ENCODE measurements around the gene PCMT1.

PCMT1 gene

GRCh38 chr6:149761438-149761837 lies 11.9 kb downstream of the PCMT1 start:
- no peak for FAIRE-seq
- no peak for TF ChIP-seq CTCF (IDR thresholded peaks at IDR 0.05; ENCODE audit: insufficient read depth, missing control alignments)
- no peak for DNase-seq (ENCODE audit: insufficient read length, low spot score)

GRCh38 chr6:149763866-149764265 lies 14.3 kb downstream of the PCMT1 start:
- FAIRE-seq (no peak), DNase-seq (ENCODE audit: insufficient read length, low spot score) (no peak)

GRCh38 chr6:149766156-149766769 lies 16.7 kb downstream of the PCMT1 start:
- peak; percentile 46 for FAIRE-seq
- TF ChIP-seq CTCF (IDR thresholded peaks at IDR 0.05; ENCODE audit: insufficient read depth, missing control alignments), result no peak
- DNase-seq (ENCODE audit: insufficient read length, low spot score), result no peak

More at GRCh38 chr6:149763866-149764265, 14.3 kb downstream of the PCMT1 start:
- no peak for TF ChIP-seq CTCF (IDR thresholded peaks at IDR 0.05; ENCODE audit: insufficient read depth, missing control alignments)

GRCh38 chr6:149769676-149770075 lies 20.1 kb downstream of the PCMT1 start:
- DNase-seq (ENCODE audit: insufficient read length, low spot score), result no peak

GRCh38 chr6:149771185-149771584 lies 21.6 kb downstream of the PCMT1 start:
- FAIRE-seq (no peak), DNase-seq (ENCODE audit: insufficient read length, low spot score) (no peak)
- no peak for TF ChIP-seq CTCF (IDR thresholded peaks at IDR 0.05; ENCODE audit: insufficient read depth, missing control alignments)

More at GRCh38 chr6:149769676-149770075, 20.1 kb downstream of the PCMT1 start:
- TF ChIP-seq CTCF (IDR thresholded peaks at IDR 0.05; ENCODE audit: insufficient read depth, missing control alignments), result no peak
- no peak for FAIRE-seq

- TF ChIP-seq CTCF (IDR thresholded peaks at IDR 0.05; ENCODE audit: insufficient read depth, missing control alignments), result no peak
- DNase-seq (ENCODE audit: insufficient read length, low spot score) (no peak), FAIRE-seq (no peak)
Measured at GRCh38 chr6:149771925-149772324, 22.4 kb downstream of the PCMT1 start.

- FAIRE-seq, result no peak
- no peak for TF ChIP-seq CTCF (IDR thresholded peaks at IDR 0.05; ENCODE audit: insufficient read depth, missing control alignments)
Measured at GRCh38 chr6:149777624-149778023, 28.1 kb downstream of the PCMT1 start.

More at GRCh38 chr6:149777624-149778023, 28.1 kb downstream of the PCMT1 start:
- no peak for DNase-seq (ENCODE audit: insufficient read length, low spot score)
